Neural cell (in vitro differentiated cells): Measurements from ENCODE around the gene ME2. TPM values are rescaled to one million over a fixed set of nuclear protein-coding genes. Genes with fewer than 3 reads are reported as not detected.

Experiments
- H2AFZ ChIP-seq: fragments of 200-600, 300-800 bp; sonication (generic), shearing (Covaris generic); 2 replicates; pipeline ENCODE4 v1.6.0; 2014; ENCODE audit warnings: low read depth, mild to moderate bottlenecking, antibody characterized with exemption, low read length, moderate library complexity
- H3F3A ChIP-seq: fragments of 200-600 bp; shearing (Covaris generic); 2 replicates; pipeline ENCODE4 v1.6.1; 2016; ENCODE audit warnings: mild to moderate bottlenecking, moderate library complexity, mixed read lengths, antibody characterized with exemption, low read length; ENCODE audit not compliant: insufficient read depth, poor library complexity, severe bottlenecking
- H3K27ac ChIP-seq: fragments of 200-600, 300-800 bp; sonication (generic), shearing (Covaris generic); 2 replicates; pipeline ENCODE4 v1.5.1; 2014; ENCODE audit warnings: mild to moderate bottlenecking, low read length, moderate library complexity
- H3K27me3 ChIP-seq: fragments of 300-800, 200-600 bp; sonication (generic), shearing (Covaris generic); 2 replicates; pipeline ENCODE4 v1.6.0; 2014; ENCODE audit warnings: mild to moderate bottlenecking, low read depth, low read length, moderate library complexity; ENCODE audit not compliant: insufficient read depth
- H3K36me3 ChIP-seq: fragments of 300-800, 200-600 bp; sonication (generic), shearing (Covaris generic); 2 replicates; pipeline ENCODE4 v1.5.1; 2014; ENCODE audit warnings: mild to moderate bottlenecking, antibody characterized with exemption, low read length, moderate library complexity; ENCODE audit not compliant: insufficient read depth
- H3K4me2 ChIP-seq: fragments of 300-800, 200-600 bp; sonication (generic), shearing (Covaris generic); 2 replicates; pipeline ENCODE4 v1.6.0; 2014; ENCODE audit warnings: mild to moderate bottlenecking, low read length
- H3K4me3 ChIP-seq: fragments of 300-800, 200-600 bp; sonication (generic), shearing (Covaris generic); 2 replicates; pipeline ENCODE4 v1.5.1; 2014; ENCODE audit warnings: mild to moderate bottlenecking, low read length, moderate library complexity
- H3K79me2 ChIP-seq: fragments of 200-600 bp; shearing (Covaris generic); replicated peaks from 2 replicates; pipeline ENCODE4 v1.6.0; 2014; ENCODE audit warnings: mild to moderate bottlenecking, low read length, moderate library complexity; ENCODE audit not compliant: insufficient read depth
- H3K9ac ChIP-seq: fragments of 300-800, 200-600 bp; sonication (generic), shearing (Covaris generic); 2 replicates; pipeline ENCODE4 v1.6.1; 2016; ENCODE audit warnings: mild to moderate bottlenecking, low read length, mixed read lengths
- H3K9me2 ChIP-seq: fragments of 200-600 bp; shearing (Covaris generic); 2 replicates; pipeline ENCODE4 v1.6.1; 2016; ENCODE audit warnings: mild to moderate bottlenecking, low read length, mixed read lengths; ENCODE audit not compliant: insufficient read depth
- H3K9me3 ChIP-seq: fragments of 200-600, 300-800 bp; sonication (generic), shearing (Covaris generic); 2 replicates; pipeline ENCODE4 v1.6.1; 2016; ENCODE audit warnings: mild to moderate bottlenecking, mixed run types, low read length, moderate library complexity, mixed read lengths
- H4K20me1 ChIP-seq: fragments of 200-600 bp; shearing (Covaris generic); 2 replicates; pipeline ENCODE4 v1.6.1; 2016; ENCODE audit warnings: mild to moderate bottlenecking, mixed run types; ENCODE audit not compliant: insufficient read depth
- CTCF ChIP-seq: fragments of 450-650 bp; IDR thresholded peaks from 2 replicates; pipeline ENCODE4 v1.5.1; 2014; ENCODE audit warnings: antibody characterized with exemption, mild to moderate bottlenecking, moderate library complexity; ENCODE audit not compliant: poor library complexity, severe bottlenecking
- EP300 ChIP-seq: fragments of 450-650 bp; conservative IDR thresholded peaks from 2 replicates; pipeline ENCODE4 v1.6.1; 2014; ENCODE audit warnings: antibody characterized with exemption, mild to moderate bottlenecking, moderate library complexity; ENCODE audit not compliant: poor library complexity, severe bottlenecking
- EZH2 ChIP-seq: fragments of 200-600, 300-800 bp; shearing (Covaris generic), sonication (generic); IDR thresholded peaks from 2 replicates; pipeline ENCODE4 v1.6.1; 2014; ENCODE audit warnings: antibody characterized with exemption, low read length, borderline replicate concordance, mild to moderate bottlenecking; ENCODE audit not compliant: insufficient read depth, poor library complexity, severe bottlenecking
- MXI1 ChIP-seq: fragments of 450-650 bp; conservative IDR thresholded peaks from 2 replicates; pipeline ENCODE4 v1.6.1; 2014; ENCODE audit warnings: antibody characterized with exemption, mild to moderate bottlenecking; ENCODE audit not compliant: poor library complexity, severe bottlenecking
- POLR2AphosphoS5 ChIP-seq: IDR thresholded peaks from 2 replicates; pipeline ENCODE4 v1.6.1; 2012
- RAD21 ChIP-seq: fragments of 450-650 bp; conservative IDR thresholded peaks from 2 replicates; pipeline ENCODE4 v1.6.1; 2014; ENCODE audit warnings: antibody characterized with exemption, mild to moderate bottlenecking, moderate library complexity
- REST ChIP-seq: IDR thresholded peaks from 2 replicates; pipeline ENCODE4 v1.6.1; 2012; ENCODE audit warnings: borderline replicate concordance
- SMC3 ChIP-seq: fragments of 450-650 bp; conservative IDR thresholded peaks from 2 replicates; pipeline ENCODE4 v1.6.1; 2014; ENCODE audit warnings: antibody characterized with exemption, mild to moderate bottlenecking, moderate library complexity; ENCODE audit not compliant: poor library complexity
- TAF1 ChIP-seq: IDR thresholded peaks from 2 replicates; pipeline ENCODE4 v1.6.1; 2012; ENCODE audit warnings: low read depth
- polyA plus RNA-seq: library from polyadenylated mRNA; depleted of rRNA; stranded (reverse); fragments of >200 nt; gene quantifications from 2 replicates; pipeline ENCODE4 v1.2.3, GENCODE V29; 2014

The ME2 gene
- polyA plus RNA-seq, 1 donor from 2014 or later = 76.2 TPM

- no peak overlapping the region for H3K4me3 ChIP-seq
- H3F3A ChIP-seq = no peaks in the 10 kb centered on the region
- no peaks in the 10 kb centered on the region for H3K9me2 ChIP-seq
- no peaks in the 10 kb centered on the region for H3K27me3 ChIP-seq
- no peaks in the 10 kb centered on the region for H3K9me3 ChIP-seq
- H3K36me3 ChIP-seq = peaks cover 11% of the 10 kb centered on the region
- no peak overlapping the region for H3K9ac ChIP-seq
- no peak overlapping the region for H3K27ac ChIP-seq
- TF ChIP-seq POLR2AphosphoS5 = no peak
- no peak for TF ChIP-seq MXI1
- TF ChIP-seq EZH2 = no peak
- no peak for TF ChIP-seq REST
- no peak for TF ChIP-seq EP300
- no peak for TF ChIP-seq SMC3
- no peak for TF ChIP-seq TAF1
- TF ChIP-seq CTCF = no peak
- TF ChIP-seq RAD21 = no peak
- H2AFZ ChIP-seq = no peak overlapping the region
- H3K79me2 ChIP-seq = no peaks in the 10 kb centered on the region
- H3K4me2 ChIP-seq = no peak overlapping the region
- no peaks in the 10 kb centered on the region for H4K20me1 ChIP-seq
Observed at GRCh38 chr18:50906843-50907242, 27.9 kb downstream of the ME2 start.

- H3K79me2 ChIP-seq = no peaks in the 10 kb centered on the region
- no peak overlapping the region for H3K9ac ChIP-seq
- no peak overlapping the region for H3K4me3 ChIP-seq
- H3K9me2 ChIP-seq = no peaks in the 10 kb centered on the region
- no peak overlapping the region for H3K4me2 ChIP-seq
- no peaks in the 10 kb centered on the region for H3K9me3 ChIP-seq
- H3K27me3 ChIP-seq = no peaks in the 10 kb centered on the region
- H3K36me3 ChIP-seq = peaks cover 11% of the 10 kb centered on the region
- no peaks in the 10 kb centered on the region for H3F3A ChIP-seq
- TF ChIP-seq EZH2 = no peak
- no peak for TF ChIP-seq POLR2AphosphoS5
- no peak for TF ChIP-seq SMC3
- no peak for TF ChIP-seq RAD21
- no peak for TF ChIP-seq TAF1
- TF ChIP-seq REST = no peak
- no peak for TF ChIP-seq MXI1
- TF ChIP-seq CTCF = no peak
- no peak for TF ChIP-seq EP300
- H4K20me1 ChIP-seq = no peaks in the 10 kb centered on the region
- no peak overlapping the region for H3K27ac ChIP-seq
- no peak overlapping the region for H2AFZ ChIP-seq
Observed at GRCh38 chr18:50909261-50909660, 30.3 kb downstream of the ME2 start.
